ENCODE measurements around the gene ADAMTS9. TPM values are rescaled to one million over a fixed set of nuclear protein-coding genes. Genes with fewer than 3 reads are reported as not detected.

The ADAMTS9 gene
- total RNA-seq, 3 donors from 2014 or later (not counting 1 experiment from before 2014, with no cell fraction given) = not detected

DNA sequence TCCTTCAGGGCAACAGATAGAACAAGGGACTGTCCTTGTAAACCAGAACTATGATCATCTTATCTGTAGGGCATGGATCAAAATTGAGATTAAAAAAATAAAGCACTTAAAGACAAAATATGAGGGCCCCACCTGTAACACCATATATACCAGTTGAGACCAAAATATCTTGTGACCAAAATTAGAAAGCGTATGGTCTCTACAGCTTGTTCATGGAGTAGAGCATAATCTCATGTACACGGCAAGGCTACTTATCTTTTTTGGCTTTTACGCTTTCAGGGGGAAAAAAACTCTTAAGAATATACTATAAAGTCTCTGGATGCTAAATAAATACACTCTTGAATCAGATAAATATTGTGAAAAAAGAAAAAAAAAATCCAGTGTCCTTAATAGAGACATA, 49.3 kb downstream of the ADAMTS9 start:
- 71% methylated on average over 1 of the region's 3 CpGs for WGBS (ENCODE audit: insufficient coverage)
- H3K27me3 Mint-ChIP-seq (ENCODE audit: low read depth in 2 of 2) = no peaks in the 10 kb centered on the region
- intact Hi-C loops (cut with micrococcal nuclease) = no loop called here
- no peaks in the 10 kb centered on the region for H3K4me1 Mint-ChIP-seq
- no peak overlapping the region for H3K27ac Mint-ChIP-seq
- no peaks in the 10 kb centered on the region for H3K36me3 ChIP-seq (ENCODE audit: control insufficient read depth, insufficient read depth, low read length)
- H3K27me3 ChIP-seq (ENCODE audit: control insufficient read depth, insufficient read depth, low read length) = no peaks in the 10 kb centered on the region
- H3K4me1 ChIP-seq (ENCODE audit: control insufficient read depth, insufficient read depth, low read length) = no peaks in the 10 kb centered on the region
- H3K36me3 Mint-ChIP-seq = no peaks in the 10 kb centered on the region
- TF ChIP-seq CTCF (IDR thresholded peaks at IDR 0.05) = no peak
- ATAC-seq = no peak
- H3K4me3 Mint-ChIP-seq = no peak overlapping the region
- peaks cover 2% of the 10 kb centered on the region for H3K9me3 ChIP-seq (ENCODE audit: control insufficient read depth, insufficient read depth, low read length)
- H3K9me3 Mint-ChIP-seq = peaks cover 2 to 6% of the 10 kb centered on the region in 2 donors
- DNase-seq = no peak
- H3K4me3 ChIP-seq (ENCODE audit: low read length) = no peak overlapping the region
- H3K27ac ChIP-seq (ENCODE audit: low read length) = no peak overlapping the region

- no peaks in the 10 kb centered on the region for H3K36me3 Mint-ChIP-seq
- no peaks in the 10 kb centered on the region for H3K9me3 ChIP-seq (ENCODE audit: control insufficient read depth, insufficient read depth, low read length)
- H3K27ac ChIP-seq (ENCODE audit: low read length) = no peak overlapping the region
- H3K9me3 Mint-ChIP-seq = peaks cover 2 to 7% of the 10 kb centered on the region in 2 donors
- H3K4me1 Mint-ChIP-seq = no peaks in the 10 kb centered on the region
- intact Hi-C loops (cut with micrococcal nuclease) = no loop called here
- no peaks in the 10 kb centered on the region for H3K27me3 ChIP-seq (ENCODE audit: control insufficient read depth, insufficient read depth, low read length)
- 85% methylated on average over 6 of the region's 6 CpGs for WGBS (ENCODE audit: insufficient coverage)
- H3K4me1 ChIP-seq (ENCODE audit: control insufficient read depth, insufficient read depth, low read length) = no peaks in the 10 kb centered on the region
- H3K27ac Mint-ChIP-seq = no peak overlapping the region
- DNase-seq (no peak), ATAC-seq (no peak)
- no peaks in the 10 kb centered on the region for H3K27me3 Mint-ChIP-seq (ENCODE audit: low read depth in 2 of 2)
- H3K4me3 ChIP-seq (ENCODE audit: low read length) = no peak overlapping the region
- no peaks in the 10 kb centered on the region for H3K36me3 ChIP-seq (ENCODE audit: control insufficient read depth, insufficient read depth, low read length)
- H3K4me3 Mint-ChIP-seq = no peak overlapping the region
- no peak for TF ChIP-seq CTCF (IDR thresholded peaks at IDR 0.05)
Measured at GRCh38 chr3:64634417-64634816, 53.4 kb downstream of the ADAMTS9 start.

DNA sequence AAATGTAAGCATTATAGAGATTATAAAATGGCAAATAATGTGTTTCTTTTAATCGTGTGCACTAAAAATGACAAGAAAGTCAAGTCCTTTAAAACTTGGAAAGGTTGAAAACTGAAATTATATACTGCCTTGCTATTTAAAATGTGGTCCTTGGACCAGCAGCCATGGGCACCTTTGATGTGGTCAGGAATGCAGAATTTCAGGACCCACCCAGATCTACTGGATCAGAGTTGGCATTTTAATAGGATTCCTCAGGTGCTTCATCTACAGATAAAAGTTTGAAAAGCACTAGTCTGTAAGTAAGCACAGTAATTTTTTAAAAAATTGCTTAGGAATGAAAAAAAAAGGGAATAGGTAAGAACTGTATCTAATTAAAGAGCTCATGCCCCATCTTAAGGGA, 55.8 kb downstream of the ADAMTS9 start:
- Mint-ChIP-seq H3K4me3 (no peak overlapping the region), H3K27me3 (ENCODE audit: low read depth in 2 of 2) (no peaks in the 10 kb centered on the region), H3K27ac (no peak overlapping the region), H3K9me3 (peaks cover 8 to 11% of the 10 kb centered on the region in 2 donors), H3K4me1 (no peaks in the 10 kb centered on the region), H3K36me3 (no peaks in the 10 kb centered on the region)
- Histone ChIP-seq H3K27me3 (ENCODE audit: control insufficient read depth, insufficient read depth, low read length) (no peaks in the 10 kb centered on the region), H3K36me3 (ENCODE audit: control insufficient read depth, insufficient read depth, low read length) (no peaks in the 10 kb centered on the region), H3K9me3 (ENCODE audit: control insufficient read depth, insufficient read depth, low read length) (no peaks in the 10 kb centered on the region), H3K4me3 (ENCODE audit: low read length) (no peak overlapping the region), H3K27ac (ENCODE audit: low read length) (no peak overlapping the region), H3K4me1 (ENCODE audit: control insufficient read depth, insufficient read depth, low read length) (no peaks in the 10 kb centered on the region)
- 78% methylated on average over 1 of the region's 1 CpG for WGBS (ENCODE audit: insufficient coverage)
- DNase-seq = no peak
- no peak for TF ChIP-seq CTCF (IDR thresholded peaks at IDR 0.05)
- no peak for ATAC-seq
- intact Hi-C loops (cut with micrococcal nuclease) = no loop called here
